HepG2 (cell line): ENCODE data around the gene NDUFAF5. TPM values are rescaled to one million over a fixed set of nuclear protein-coding genes. Genes with fewer than 3 reads are reported as not detected.

Experiments used
- AGO1 ChIP-seq: fragments of 200-400 bp; formaldehyde crosslinking; IDR thresholded peaks from 2 replicates; pipeline ENCODE4 v1.6.1; 2017; ENCODE audit warnings: mild to moderate bottlenecking, low read depth, low read length, moderate library complexity; ENCODE audit not compliant: poor library complexity, severe bottlenecking
- ARID3A ChIP-seq: IDR thresholded peaks from 2 replicates; pipeline ENCODE4 v1.6.1; 2012; ENCODE audit warnings: low read depth, low read length, improper control_type of control experiment
- CREB3 ChIP-seq: sonication (generic); formaldehyde crosslinking; IDR thresholded peaks from 2 replicates; pipeline ENCODE4 v1.5.0; 2020; ENCODE audit warnings: missing genetic modification reagents
- EED ChIP-seq: sonication (generic); formaldehyde crosslinking; IDR thresholded peaks from 2 replicates; pipeline ENCODE4 v1.5.0; 2020; ENCODE audit warnings: mild to moderate bottlenecking, missing genetic modification reagents
- EP300 ChIP-seq, 3 experiments: sonication (generic) in 1 of 3; formaldehyde crosslinking in 1 of 3; IDR thresholded peaks; 2 replicates each; pipeline versions ENCODE4 v1.5.1 to v1.6.1; 2011 to 2020; ENCODE audit warnings: low read depth in 2 of 3, low read length in 2 of 3, borderline replicate concordance in 1 of 3, improper control_type of control experiment in 1 of 3, mild to moderate bottlenecking in 1 of 3, missing genetic modification reagents in 1 of 3, moderate library complexity in 1 of 3
- FOXO4 ChIP-seq: sonication (generic); formaldehyde crosslinking; conservative IDR thresholded peaks from 2 replicates; pipeline ENCODE4 v1.8.1; 2023; ENCODE audit warnings: missing genetic modification reagents
- KLF12 ChIP-seq: sonication (generic); formaldehyde crosslinking; IDR thresholded peaks from 2 replicates; pipeline ENCODE4 v1.4.0; 2020; ENCODE audit warnings: missing genetic modification reagents, borderline replicate concordance
- MLX ChIP-seq: IDR thresholded peaks from 2 replicates; pipeline ENCODE4 v1.6.1; 2016
- RAD21 ChIP-seq: fragments of 450-650 bp; formaldehyde crosslinking; IDR thresholded peaks from 2 replicates; pipeline ENCODE4 v1.5.0; 2020; ENCODE audit warnings: mild to moderate bottlenecking
- SMAD1 ChIP-seq: sonication (generic); formaldehyde crosslinking; IDR thresholded peaks from 2 replicates; pipeline ENCODE4 v1.4.0; 2020; ENCODE audit warnings: missing genetic modification reagents, low read depth, mild to moderate bottlenecking, borderline replicate concordance
- TIGD3 ChIP-seq: sonication (generic); formaldehyde crosslinking; IDR thresholded peaks from 2 replicates; pipeline ENCODE4 v1.5.1; 2020; ENCODE audit warnings: mild to moderate bottlenecking, missing genetic modification reagents, borderline replicate concordance
- TRAFD1 ChIP-seq: sonication (generic); formaldehyde crosslinking; IDR thresholded peaks from 2 replicates; pipeline ENCODE4 v1.5.1; 2020; ENCODE audit warnings: missing genetic modification reagents, mild to moderate bottlenecking, borderline replicate concordance
- TRIM24 ChIP-seq: sonication (generic); formaldehyde crosslinking; IDR thresholded peaks from 2 replicates; pipeline ENCODE4 v1.8.0; 2022; ENCODE audit warnings: mild to moderate bottlenecking, missing genetic modification reagents
- ZNF235 ChIP-seq: sonication (generic); formaldehyde crosslinking; IDR thresholded peaks from 2 replicates; pipeline ENCODE4 v1.8.1; 2023; ENCODE audit warnings: mild to moderate bottlenecking, missing genetic modification reagents, borderline replicate concordance
- ZNF558 ChIP-seq: sonication (generic); formaldehyde crosslinking; IDR thresholded peaks from 2 replicates; pipeline ENCODE4 v1.9.0; 2022; ENCODE audit warnings: mild to moderate bottlenecking, missing genetic modification reagents, borderline replicate concordance
- ZNF792 ChIP-seq: IDR thresholded peaks from 2 replicates; pipeline ENCODE4 v1.6.1; 2016
- ZSCAN20 ChIP-seq: sonication (generic); formaldehyde crosslinking; IDR thresholded peaks from 2 replicates; pipeline ENCODE4 v1.4.0; 2020; ENCODE audit warnings: missing genetic modification reagents, mild to moderate bottlenecking, borderline replicate concordance
- polyA plus RNA-seq, 8 experiments: library from polyadenylated mRNA; depleted of rRNA in 3 of 8; stranded (reverse) in 7 of 8; unstranded in 1 of 8; fragments of >200 nt; fragmentation: Illumina TruSeq in 4 of 8; extraction: Trizol in 4 of 8; gene quantifications; 2 replicates each; pipeline versions ENCODE4 v1.2.1 to v1.2.3, GENCODE V29; 2011 to 2016; ENCODE audit warnings: low read depth in 4 of 8, missing spikeins in 1 of 8, mixed read lengths in 1 of 8; ENCODE audit not compliant: insufficient read depth in 1 of 8
- total RNA-seq, 5 experiments: library from RNA; depleted of rRNA; stranded (reverse); fragments of >200 nt; fragmentation: Illumina TruSeq; extraction: Trizol; gene quantifications; 2 replicates each; pipeline ENCODE4 v1.2.3, GENCODE V29; 2016; ENCODE audit warnings: low read depth in 1 of 5
- TF ChIP-seq, protein P1 (sequence below): sonication (generic); formaldehyde crosslinking; IDR thresholded peaks from 2 replicates; pipeline ENCODE4 v1.5.0; 2020; ENCODE audit warnings: missing genetic modification reagents

The NDUFAF5 gene
- total and polyA plus RNA-seq, 2 of the 13 experiments (the other 11 are each of a cell fraction or from before 2014, with no cell fraction given), result 23.1 to 66.7 TPM

GRCh38 chr20:13784893-13785715, at the start of gene NDUFAF5, which contains the start of gene ESF1 (continued):
- TF ChIP-seq ARID3A (peak; percentile 99), ZSCAN20 (peak; percentile 94), KLF12 (CRISPR knock-in tag) (peak; percentile 69; the same call in 1 of the 2 replicates), ZNF235 (CRISPR knock-in tag) (peak; percentile 97), TRIM24 (CRISPR knock-in tag) (no peak), SMAD1 (CRISPR knock-in tag) (peak; percentile 76; the same call in 1 of the 2 replicates), EED (CRISPR knock-in tag) (peak; percentile 94), TIGD3 (CRISPR knock-in tag) (peak; percentile 58; the same call in 1 of the 2 replicates), ZNF792 (CRISPR knock-in tag) (peak; percentile 92), AGO1 (peak; percentile 84), MLX (CRISPR knock-in tag) (peak; percentile 92), ZNF558 (CRISPR knock-in tag) (peak; percentile 91), CREB3 (CRISPR knock-in tag) (peak; percentile 96), RAD21 (peak; percentile 24), EP300 (IDR thresholded peaks at IDR 0.05; ENCODE audit: low read depth in 2 of 2, low read length in 2 of 2) (peak; percentile 69 to 76; a peak in 2 of 4 replicates), EP300 (CRISPR knock-in tag; IDR thresholded peaks at IDR 0.05; ENCODE audit: borderline replicate concordance) (peak; percentile 83), TRAFD1 (no peak), FOXO4 (CRISPR knock-in tag) (0 out of 2 replicates have a peak, but pooled peaks have one; percentile 55)
- TF ChIP-seq, protein P1, sequence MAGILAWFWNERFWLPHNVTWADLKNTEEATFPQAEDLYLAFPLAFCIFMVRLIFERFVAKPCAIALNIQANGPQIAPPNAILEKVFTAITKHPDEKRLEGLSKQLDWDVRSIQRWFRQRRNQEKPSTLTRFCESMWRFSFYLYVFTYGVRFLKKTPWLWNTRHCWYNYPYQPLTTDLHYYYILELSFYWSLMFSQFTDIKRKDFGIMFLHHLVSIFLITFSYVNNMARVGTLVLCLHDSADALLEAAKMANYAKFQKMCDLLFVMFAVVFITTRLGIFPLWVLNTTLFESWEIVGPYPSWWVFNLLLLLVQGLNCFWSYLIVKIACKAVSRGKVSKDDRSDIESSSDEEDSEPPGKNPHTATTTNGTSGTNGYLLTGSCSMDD (CRISPR knock-in tag), result peak; percentile 44; the same call in 1 of the 2 replicates
